GM12878 (cell line): ENCODE results near the gene SMOC1.

Source experiments
- MEF2A ChIP-seq: IDR thresholded peaks from 2 replicates; pipeline ENCODE4 v1.6.1; 2011; ENCODE audit warnings: low read depth, mild to moderate bottlenecking, low read length, moderate library complexity; ENCODE audit not compliant: insufficient read depth
- TARDBP ChIP-seq: IDR thresholded peaks from 2 replicates; pipeline ENCODE4 v1.6.1; 2016; ENCODE audit warnings: borderline replicate concordance
- WRNIP1 ChIP-seq: IDR thresholded peaks from 2 replicates; pipeline ENCODE4 v1.6.1; 2011; ENCODE audit warnings: low read depth, low read length, improper control_type of control experiment, borderline replicate concordance
- TF ChIP-seq, protein P1 (sequence below), 3 experiments: IDR thresholded peaks in 2 of 3; conservative IDR thresholded peaks in 1 of 3; 2 replicates each; pipeline ENCODE4 v1.5.1; 2011; ENCODE audit warnings: low read depth in 3 of 3, low read length in 3 of 3, mild to moderate bottlenecking in 3 of 3, control low read depth in 2 of 3, moderate library complexity in 2 of 3, inconsistent platforms in 1 of 3, mixed read lengths in 1 of 3; ENCODE audit not compliant: control insufficient read depth in 2 of 3, insufficient read depth in 1 of 3; ENCODE audit errors: extremely low read depth in 1 of 3
- TF ChIP-seq, protein P2 (sequence below): fragments of 450-650 bp; conservative IDR thresholded peaks from 2 replicates; pipeline ENCODE4 v1.6.1; 2017; ENCODE audit warnings: mild to moderate bottlenecking, moderate library complexity
- TF ChIP-seq, protein P3 (sequence below): IDR thresholded peaks from 2 replicates; pipeline ENCODE4 v1.6.1; 2011; ENCODE audit warnings: borderline replicate concordance, low read depth, mild to moderate bottlenecking, moderate library complexity, mixed read lengths, low read length; ENCODE audit not compliant: insufficient read depth; ENCODE audit errors: extremely low read length

DNA sequence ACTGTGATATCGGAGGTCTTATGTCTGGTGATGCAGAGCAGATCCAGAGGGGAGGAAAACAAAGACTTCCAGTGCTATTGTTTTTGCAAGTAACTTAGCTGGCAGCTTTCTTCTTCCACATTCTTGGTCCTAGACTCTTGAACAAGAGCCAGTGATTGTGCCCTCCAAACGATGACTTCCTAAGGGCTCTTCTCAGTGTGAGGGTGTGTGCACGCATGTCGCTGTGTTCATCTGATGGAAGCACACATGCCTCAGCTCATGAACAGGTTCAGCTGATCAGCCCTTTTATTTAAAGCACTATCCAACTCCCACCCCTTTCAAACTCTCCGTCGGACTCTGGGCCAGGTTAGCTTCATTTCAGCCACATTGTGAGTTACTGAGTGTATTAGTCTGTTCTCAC, 59.5 kb downstream of the SMOC1 start:
- no peak for TF ChIP-seq TARDBP
- TF ChIP-seq, protein P1, sequence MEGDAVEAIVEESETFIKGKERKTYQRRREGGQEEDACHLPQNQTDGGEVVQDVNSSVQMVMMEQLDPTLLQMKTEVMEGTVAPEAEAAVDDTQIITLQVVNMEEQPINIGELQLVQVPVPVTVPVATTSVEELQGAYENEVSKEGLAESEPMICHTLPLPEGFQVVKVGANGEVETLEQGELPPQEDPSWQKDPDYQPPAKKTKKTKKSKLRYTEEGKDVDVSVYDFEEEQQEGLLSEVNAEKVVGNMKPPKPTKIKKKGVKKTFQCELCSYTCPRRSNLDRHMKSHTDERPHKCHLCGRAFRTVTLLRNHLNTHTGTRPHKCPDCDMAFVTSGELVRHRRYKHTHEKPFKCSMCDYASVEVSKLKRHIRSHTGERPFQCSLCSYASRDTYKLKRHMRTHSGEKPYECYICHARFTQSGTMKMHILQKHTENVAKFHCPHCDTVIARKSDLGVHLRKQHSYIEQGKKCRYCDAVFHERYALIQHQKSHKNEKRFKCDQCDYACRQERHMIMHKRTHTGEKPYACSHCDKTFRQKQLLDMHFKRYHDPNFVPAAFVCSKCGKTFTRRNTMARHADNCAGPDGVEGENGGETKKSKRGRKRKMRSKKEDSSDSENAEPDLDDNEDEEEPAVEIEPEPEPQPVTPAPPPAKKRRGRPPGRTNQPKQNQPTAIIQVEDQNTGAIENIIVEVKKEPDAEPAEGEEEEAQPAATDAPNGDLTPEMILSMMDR (IDR thresholded peaks at IDR 0.05 in 2 of 3, conservative IDR thresholded peaks at IDR 0.05 in 1 of 3; ENCODE audit: control insufficient read depth in 2 of 3, extremely low read depth in 1 of 3, insufficient read depth in 1 of 3, low read depth in 3 of 3, low read length in 3 of 3) = no peak
- no peak for TF ChIP-seq MEF2A
- TF ChIP-seq WRNIP1 = no peak
- TF ChIP-seq, protein P2, sequence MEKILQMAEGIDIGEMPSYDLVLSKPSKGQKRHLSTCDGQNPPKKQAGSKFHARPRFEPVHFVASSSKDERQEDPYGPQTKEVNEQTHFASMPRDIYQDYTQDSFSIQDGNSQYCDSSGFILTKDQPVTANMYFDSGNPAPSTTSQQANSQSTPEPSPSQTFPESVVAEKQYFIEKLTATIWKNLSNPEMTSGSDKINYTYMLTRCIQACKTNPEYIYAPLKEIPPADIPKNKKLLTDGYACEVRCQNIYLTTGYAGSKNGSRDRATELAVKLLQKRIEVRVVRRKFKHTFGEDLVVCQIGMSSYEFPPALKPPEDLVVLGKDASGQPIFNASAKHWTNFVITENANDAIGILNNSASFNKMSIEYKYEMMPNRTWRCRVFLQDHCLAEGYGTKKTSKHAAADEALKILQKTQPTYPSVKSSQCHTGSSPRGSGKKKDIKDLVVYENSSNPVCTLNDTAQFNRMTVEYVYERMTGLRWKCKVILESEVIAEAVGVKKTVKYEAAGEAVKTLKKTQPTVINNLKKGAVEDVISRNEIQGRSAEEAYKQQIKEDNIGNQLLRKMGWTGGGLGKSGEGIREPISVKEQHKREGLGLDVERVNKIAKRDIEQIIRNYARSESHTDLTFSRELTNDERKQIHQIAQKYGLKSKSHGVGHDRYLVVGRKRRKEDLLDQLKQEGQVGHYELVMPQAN = no peak
- TF ChIP-seq, protein P3, sequence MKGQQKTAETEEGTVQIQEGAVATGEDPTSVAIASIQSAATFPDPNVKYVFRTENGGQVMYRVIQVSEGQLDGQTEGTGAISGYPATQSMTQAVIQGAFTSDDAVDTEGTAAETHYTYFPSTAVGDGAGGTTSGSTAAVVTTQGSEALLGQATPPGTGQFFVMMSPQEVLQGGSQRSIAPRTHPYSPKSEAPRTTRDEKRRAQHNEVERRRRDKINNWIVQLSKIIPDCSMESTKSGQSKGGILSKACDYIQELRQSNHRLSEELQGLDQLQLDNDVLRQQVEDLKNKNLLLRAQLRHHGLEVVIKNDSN = no peak
